Ectodermal cell (in vitro differentiated cells): ENCODE measurements around the gene TSHZ1.

Experiments used
- H3K27ac ChIP-seq: 2 replicates; pipeline ENCODE4 v1.7.0; 2013; ENCODE audit warnings: mild to moderate bottlenecking, low read depth, low read length; ENCODE audit not compliant: insufficient read depth, poor library complexity, severe bottlenecking
- H3K27me3 ChIP-seq: 2 replicates; pipeline ENCODE4 v1.7.0; 2013; ENCODE audit warnings: mild to moderate bottlenecking, low read length; ENCODE audit not compliant: insufficient read depth, control insufficient read depth, poor library complexity, severe bottlenecking
- H3K36me3 ChIP-seq: one replicate; pipeline ENCODE4 v1.7.0; 2013; ENCODE audit warnings: low read length; ENCODE audit not compliant: control insufficient read depth, insufficient read depth
- H3K4me1 ChIP-seq: one replicate; pipeline ENCODE4 v1.7.0; 2013; ENCODE audit warnings: low read length; ENCODE audit not compliant: control insufficient read depth, insufficient read depth
- H3K4me3 ChIP-seq: 2 replicates; pipeline ENCODE4 v1.7.0; 2013; ENCODE audit warnings: low read depth, low read length, control low read depth; ENCODE audit not compliant: insufficient read depth
- H3K9me3 ChIP-seq: 2 replicates; pipeline ENCODE4 v1.7.0; 2013; ENCODE audit warnings: mild to moderate bottlenecking, low read length, moderate library complexity; ENCODE audit not compliant: control insufficient read depth
- WGBS, 2 experiments: methylation state at CpG; one replicate each; pipeline ENCODE4 v1.1.7; 2013; ENCODE audit warnings: missing lambda C conversion rate in 2 of 2; 5-methylcytosine and 5-hydroxymethylcytosine counted together

The TSHZ1 gene

DNA sequence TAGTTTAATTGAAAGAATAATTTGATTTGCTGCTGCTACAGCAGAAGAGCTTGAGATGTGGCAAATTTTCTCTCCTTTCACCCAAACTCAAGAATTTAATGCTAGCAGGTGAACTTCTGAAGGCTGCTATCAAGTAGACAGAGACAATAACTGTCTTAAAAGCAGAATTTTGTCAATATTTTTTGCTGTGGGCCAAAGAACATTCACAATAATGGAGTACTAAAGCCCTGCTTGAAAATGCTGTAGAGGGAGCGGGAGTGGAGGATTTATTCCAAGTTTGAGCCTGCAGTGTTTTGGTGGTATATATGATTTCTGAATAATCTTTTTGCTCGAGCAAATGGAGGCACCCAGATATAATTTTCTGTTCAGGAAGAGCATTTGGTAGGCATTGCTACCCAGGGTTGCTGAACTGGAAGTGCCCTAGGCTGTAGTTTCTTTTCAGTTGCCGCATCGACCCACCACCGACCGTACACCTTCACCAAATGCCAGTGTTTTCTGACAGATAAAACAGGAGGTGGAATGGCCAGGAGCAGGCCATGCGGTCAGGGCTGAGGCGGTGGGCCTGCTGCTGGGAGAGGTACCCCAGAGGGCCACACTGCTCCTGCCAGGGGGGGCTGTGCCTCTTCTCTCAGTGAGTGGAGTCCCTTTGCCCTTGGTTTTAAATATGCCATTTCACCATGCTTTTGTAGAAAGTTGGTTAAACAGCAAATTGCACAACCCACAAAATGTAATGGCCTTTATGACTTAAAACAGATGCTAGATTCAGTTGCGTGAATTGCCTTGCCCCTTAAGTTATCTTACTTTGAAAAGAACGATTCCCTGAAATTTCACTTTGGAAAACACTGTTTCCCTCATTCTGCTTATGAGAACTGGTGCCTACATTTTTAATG is 36.4 kb downstream of the TSHZ1 start:
- Histone ChIP-seq H3K27ac (no peak overlapping the region), H3K4me3 (no peak overlapping the region), H3K4me1 (no peaks in the 10 kb centered on the region), H3K27me3 (no peaks in the 10 kb centered on the region), H3K9me3 (no peaks in the 10 kb centered on the region), H3K36me3 (no peaks in the 10 kb centered on the region)
- WGBS, 2 experiments = 92 to 94% methylated on average over 10 of the region's 10 CpGs

DNA sequence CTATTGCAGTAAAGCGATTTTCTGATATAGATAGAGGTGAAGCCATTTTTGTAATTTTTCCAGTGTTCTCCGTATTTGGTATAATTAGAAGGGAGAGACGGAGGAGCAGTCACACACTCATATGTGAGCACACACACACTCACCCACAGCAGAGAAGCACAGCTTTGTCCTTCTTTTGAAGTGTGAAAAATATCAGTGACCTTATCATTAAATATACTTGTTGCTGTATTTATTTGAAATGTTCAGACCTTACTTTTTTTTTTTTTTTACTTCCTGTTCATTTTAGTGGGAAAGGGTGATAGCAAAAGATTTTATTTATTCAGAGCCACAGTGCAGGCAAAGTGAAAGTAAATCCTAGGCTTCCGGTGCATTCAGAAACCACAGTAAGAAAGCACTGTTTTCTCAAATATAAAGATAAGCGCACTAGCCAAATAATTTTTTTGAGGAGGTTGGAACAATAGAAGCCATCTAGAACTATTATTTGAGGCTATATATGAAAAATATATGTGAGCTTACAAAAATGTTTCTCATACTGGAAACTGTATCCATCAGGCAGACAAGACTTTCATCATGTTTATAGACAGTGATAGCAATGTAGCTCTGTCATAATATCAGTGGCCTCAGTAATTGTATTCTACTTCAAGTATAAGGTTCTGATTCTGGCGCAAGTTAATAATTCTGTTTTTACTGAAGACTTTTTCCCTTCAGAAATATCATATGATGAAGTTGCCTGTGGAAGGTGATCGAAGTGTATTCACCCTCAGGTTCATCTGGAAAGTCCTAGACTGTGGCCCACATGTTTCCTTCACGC is 37.2 kb downstream of the TSHZ1 start:
- no peak overlapping the region for H3K27ac ChIP-seq
- WGBS, 2 experiments = 96 to 100% methylated on average over 4 to 7 of the region's 8 CpGs
- H3K36me3 ChIP-seq = no peaks in the 10 kb centered on the region
- no peaks in the 10 kb centered on the region for H3K9me3 ChIP-seq
- H3K4me3 ChIP-seq = no peak overlapping the region
- H3K4me1 ChIP-seq = no peaks in the 10 kb centered on the region
- no peaks in the 10 kb centered on the region for H3K27me3 ChIP-seq

DNA sequence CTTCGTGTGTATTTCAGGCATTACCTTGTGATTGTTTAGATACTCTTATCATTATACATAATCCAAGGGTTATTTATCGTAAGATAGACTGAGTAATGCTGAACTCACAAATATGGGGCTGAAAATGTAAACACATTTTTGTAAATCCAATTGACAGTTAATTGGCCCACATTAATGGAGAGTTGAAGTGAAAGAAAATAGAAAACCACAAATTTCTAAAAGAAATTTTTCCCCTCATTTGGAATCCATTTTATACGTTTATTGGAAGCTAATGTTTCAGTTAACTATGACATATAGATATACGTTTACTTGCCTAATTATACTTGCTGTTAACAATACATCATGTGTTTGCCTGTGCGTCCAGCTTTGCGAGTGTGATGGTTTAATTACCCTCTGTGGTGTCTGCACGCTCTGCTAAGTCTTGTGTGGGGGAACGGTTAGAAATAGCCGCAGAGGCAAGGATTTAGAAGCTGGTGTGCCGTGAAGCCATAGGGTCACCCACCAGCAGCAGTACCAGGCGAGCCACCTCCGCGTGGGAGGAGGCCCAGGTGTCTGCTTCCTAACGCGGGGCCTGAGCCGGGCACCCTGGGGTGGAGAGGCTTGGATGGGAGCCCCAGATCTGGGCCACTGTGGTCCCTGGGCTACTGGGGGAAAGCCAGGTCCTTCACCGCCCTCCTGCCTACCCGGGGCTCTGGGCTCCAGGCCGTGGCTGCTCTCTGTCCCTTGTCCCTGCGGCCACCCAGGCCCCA is 38.0 kb downstream of the TSHZ1 start:
- WGBS, 2 experiments = 91 to 96% methylated on average over 19 to 20 of the region's 20 CpGs
- H3K36me3 ChIP-seq = no peaks in the 10 kb centered on the region
- H3K27ac ChIP-seq = no peak overlapping the region
- no peaks in the 10 kb centered on the region for H3K9me3 ChIP-seq
- no peak overlapping the region for H3K4me3 ChIP-seq
- no peaks in the 10 kb centered on the region for H3K27me3 ChIP-seq
- H3K4me1 ChIP-seq = no peaks in the 10 kb centered on the region

DNA sequence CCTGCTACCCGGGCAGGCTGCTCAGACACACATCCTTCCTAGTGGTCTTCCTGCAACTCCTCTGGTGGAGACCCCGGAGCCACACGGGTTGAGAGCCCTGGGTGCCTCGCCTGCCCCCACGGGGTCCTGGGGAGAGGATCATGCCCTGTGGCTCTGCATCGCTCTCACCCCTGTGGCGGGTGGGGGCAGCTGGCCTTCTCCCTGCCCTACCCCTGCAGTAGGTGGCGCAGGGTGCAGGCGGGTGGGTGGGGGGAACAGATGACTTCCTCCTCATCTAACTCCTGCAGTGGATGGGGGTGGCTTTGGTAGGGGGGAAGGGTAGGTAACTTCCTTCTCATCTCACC is 38.5 kb downstream of the TSHZ1 start:
- Histone ChIP-seq H3K27me3 (no peaks in the 10 kb centered on the region), H3K36me3 (no peaks in the 10 kb centered on the region), H3K9me3 (no peaks in the 10 kb centered on the region), H3K4me3 (no peak overlapping the region), H3K4me1 (no peaks in the 10 kb centered on the region), H3K27ac (no peak overlapping the region)
- 91 to 97% methylated on average over 7 of the region's 9 CpGs for WGBS, 2 experiments

DNA sequence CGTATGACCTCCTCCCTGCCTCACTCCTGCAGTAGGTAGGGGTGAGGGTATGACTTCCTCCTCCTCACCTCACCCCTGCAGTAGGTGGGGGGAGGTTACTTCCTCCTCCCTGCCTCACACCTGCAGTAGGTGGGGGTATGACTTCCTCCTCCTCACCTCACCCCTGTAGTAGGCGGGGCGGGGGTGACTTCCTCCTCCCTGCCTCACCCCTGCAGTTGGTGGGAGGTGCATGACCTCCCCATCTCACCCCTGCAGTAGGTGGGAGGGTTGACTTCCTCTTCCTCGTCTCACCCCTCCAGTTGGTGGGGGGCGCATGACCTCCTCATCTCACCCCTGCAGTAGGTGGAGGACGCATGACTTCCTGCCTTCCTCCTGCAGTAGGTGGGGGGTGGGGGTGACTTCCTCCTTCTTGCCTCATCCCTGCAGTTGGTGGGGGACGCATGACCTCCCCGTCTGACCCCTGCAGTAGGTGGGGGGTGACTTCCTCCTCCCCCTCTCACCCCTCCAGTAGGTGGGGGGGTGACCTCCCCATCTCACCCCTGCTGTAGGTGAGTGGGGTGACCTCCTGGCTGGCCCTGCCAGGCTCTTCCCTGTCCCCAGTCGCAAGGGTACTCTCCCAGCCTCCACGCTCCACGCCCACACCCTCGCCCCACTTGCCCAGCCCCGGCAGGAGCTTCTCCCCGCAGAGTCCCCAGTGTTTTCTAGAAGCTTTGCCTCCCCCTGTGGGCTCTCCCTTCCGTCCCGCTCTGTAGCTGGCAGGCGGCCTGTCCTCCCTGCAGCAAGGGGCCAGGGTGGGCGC is 39.3 kb downstream of the TSHZ1 start:
- no peaks in the 10 kb centered on the region for H3K4me1 ChIP-seq
- no peaks in the 10 kb centered on the region for H3K36me3 ChIP-seq
- no peaks in the 10 kb centered on the region for H3K27me3 ChIP-seq
- no peaks in the 10 kb centered on the region for H3K9me3 ChIP-seq
- WGBS, 2 experiments = 96% methylated on average over 12 to 15 of the region's 18 CpGs
- H3K27ac ChIP-seq = no peak overlapping the region
- no peak overlapping the region for H3K4me3 ChIP-seq

DNA sequence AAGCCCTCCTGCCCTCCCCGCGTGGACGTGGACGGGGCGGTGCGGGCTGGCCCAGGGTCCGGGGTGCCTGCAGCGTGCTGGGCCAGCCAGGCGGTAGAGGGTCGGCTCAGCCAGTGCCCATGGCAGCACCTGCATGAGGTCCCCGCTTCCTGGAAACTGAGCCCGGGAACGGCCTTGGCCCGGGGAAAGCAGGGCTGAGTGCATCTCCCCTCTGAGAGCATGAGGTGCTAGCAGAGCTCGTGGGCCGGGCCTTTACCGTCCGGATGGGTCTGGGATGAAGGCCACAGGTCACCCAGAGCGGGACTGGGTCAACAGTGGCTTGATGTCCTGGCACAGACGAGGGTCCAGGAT is 39.8 kb downstream of the TSHZ1 start:
- Histone ChIP-seq H3K4me3 (no peak overlapping the region), H3K9me3 (no peaks in the 10 kb centered on the region), H3K4me1 (no peaks in the 10 kb centered on the region), H3K36me3 (no peaks in the 10 kb centered on the region), H3K27ac (no peak overlapping the region), H3K27me3 (no peaks in the 10 kb centered on the region)
- WGBS, 2 experiments = 96% methylated on average over 20 of the region's 20 CpGs

DNA sequence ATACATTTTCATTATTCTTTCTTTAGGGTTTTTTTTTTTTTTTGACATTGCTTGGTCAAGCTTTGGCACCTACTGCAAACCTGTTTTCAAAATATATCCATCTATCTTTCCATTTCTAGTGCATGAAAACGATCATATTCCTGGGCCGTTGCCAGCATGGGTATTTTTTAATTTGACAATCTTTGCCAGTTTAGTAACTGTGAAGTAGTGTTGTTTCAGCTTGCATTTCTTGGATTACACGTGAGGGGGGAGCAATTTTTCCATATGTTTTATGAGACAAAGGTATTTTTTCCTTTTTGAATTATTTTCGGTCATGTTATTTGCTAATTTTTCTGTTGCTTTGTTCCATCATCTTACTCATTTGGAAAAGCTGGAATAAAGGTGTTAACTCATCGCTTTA is 40.9 kb downstream of the TSHZ1 start:
- no peaks in the 10 kb centered on the region for H3K4me1 ChIP-seq
- no peaks in the 10 kb centered on the region for H3K36me3 ChIP-seq
- WGBS, 2 experiments = 94 to 97% methylated on average over 4 to 5 of the region's 5 CpGs
- no peak overlapping the region for H3K4me3 ChIP-seq
- no peak overlapping the region for H3K27ac ChIP-seq
- no peaks in the 10 kb centered on the region for H3K27me3 ChIP-seq
- H3K9me3 ChIP-seq = no peaks in the 10 kb centered on the region

DNA sequence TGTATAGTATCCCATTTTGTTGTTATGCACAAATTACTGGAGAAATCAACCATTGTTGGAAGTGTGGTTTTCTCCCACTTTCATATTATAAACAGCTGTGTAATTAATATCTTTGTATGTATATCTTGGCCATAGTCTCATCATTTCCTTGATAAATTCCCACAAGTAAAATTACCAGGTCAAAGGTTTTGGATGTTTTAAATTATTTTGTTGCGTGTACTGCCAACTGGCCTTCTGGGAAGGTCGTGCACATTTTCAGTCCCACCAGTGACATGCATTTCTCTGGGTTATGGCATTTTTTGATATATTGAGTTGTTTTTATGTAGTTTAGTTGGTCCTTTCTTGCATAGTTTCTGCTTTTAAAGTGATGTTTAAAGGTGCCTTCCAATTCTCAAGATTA is 41.5 kb downstream of the TSHZ1 start:
- H3K27me3 ChIP-seq = no peaks in the 10 kb centered on the region
- H3K4me1 ChIP-seq = no peaks in the 10 kb centered on the region
- H3K4me3 ChIP-seq = no peak overlapping the region
- no peaks in the 10 kb centered on the region for H3K36me3 ChIP-seq
- H3K27ac ChIP-seq = no peak overlapping the region
- WGBS, 2 experiments = 92% methylated on average over 2 of the region's 2 CpGs
- no peaks in the 10 kb centered on the region for H3K9me3 ChIP-seq

DNA sequence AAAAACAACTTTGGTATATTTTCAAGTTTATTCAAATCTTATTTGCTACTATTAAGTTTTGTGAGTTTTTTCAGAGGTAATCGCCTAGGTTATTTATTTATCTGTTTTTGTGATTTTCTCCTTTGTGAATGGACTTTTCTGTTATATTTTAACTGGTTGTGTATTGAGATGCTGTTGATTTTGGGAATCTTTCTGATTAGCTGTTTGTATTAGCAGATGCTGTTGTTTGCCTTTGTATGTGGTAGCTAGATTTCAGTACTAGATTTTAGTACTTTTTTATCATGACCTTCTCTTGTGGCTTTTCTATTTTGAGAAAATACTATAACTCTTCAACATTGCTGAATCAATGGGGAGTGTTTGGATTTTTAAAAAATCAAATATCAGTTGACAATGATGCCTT is 42.4 kb downstream of the TSHZ1 start:
- Histone ChIP-seq H3K36me3 (no peaks in the 10 kb centered on the region), H3K27ac (no peak overlapping the region), H3K4me3 (no peak overlapping the region), H3K9me3 (no peaks in the 10 kb centered on the region), H3K4me1 (no peaks in the 10 kb centered on the region), H3K27me3 (no peaks in the 10 kb centered on the region)
- WGBS, 2 experiments = 96 to 100% methylated on average over 1 of the region's 1 CpG
